Tibial nerve (tissue), 4 donors: ENCODE results near the gene SLC2A9.

Source experiments
- EP300 ChIP-seq, 2 donors: sonication (generic); formaldehyde crosslinking; IDR thresholded peaks; one replicate each; pipeline ENCODE4 v1.6.1; 2017; ENCODE audit warnings: antibody characterized with exemption in 2 of 2, mild to moderate bottlenecking in 1 of 2
- POLR2A ChIP-seq, 2 donors: fragments of 450-650 bp; IDR thresholded peaks; one replicate each; pipeline ENCODE4 v1.6.1; 2017; ENCODE audit warnings: antibody characterized with exemption in 2 of 2, mild to moderate bottlenecking in 2 of 2, moderate library complexity in 2 of 2
- TF ChIP-seq, protein P1 (sequence below), 5 experiments: fragments of 200-600 bp in 3 of 5; fragments of 450-650 bp in 2 of 5; sonication (generic) in 3 of 5; IDR thresholded peaks; one replicate each; pipeline ENCODE4 v1.5.1; 2016 to 2019; ENCODE audit warnings: antibody characterized with exemption in 5 of 5, mild to moderate bottlenecking in 3 of 5, moderate library complexity in 2 of 5

DNA sequence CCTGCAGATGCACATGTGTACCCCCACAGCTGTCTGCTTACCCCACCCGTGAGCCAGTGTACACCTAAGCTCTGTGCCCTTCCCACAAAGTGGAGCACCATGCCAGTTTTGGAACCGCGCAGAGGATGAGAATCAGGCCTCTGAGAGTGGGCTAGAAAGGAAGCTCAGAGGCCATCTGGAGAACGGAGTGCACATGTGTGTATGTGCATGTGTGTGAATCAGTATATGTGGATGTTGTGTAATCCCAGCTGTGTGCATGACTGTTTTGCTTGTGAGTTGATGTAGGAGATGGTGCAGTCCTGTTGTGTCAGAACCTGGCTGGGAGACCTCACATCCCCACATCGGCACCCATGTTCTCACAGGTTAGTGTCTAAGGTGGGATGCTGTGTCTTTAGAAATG lies 146.9 kb downstream of the SLC2A9 start:
- TF ChIP-seq POLR2A (IDR thresholded peaks at IDR 0.05) (no peak), EP300 (IDR thresholded peaks at IDR 0.05) (no peak)
- TF ChIP-seq, protein P1, sequence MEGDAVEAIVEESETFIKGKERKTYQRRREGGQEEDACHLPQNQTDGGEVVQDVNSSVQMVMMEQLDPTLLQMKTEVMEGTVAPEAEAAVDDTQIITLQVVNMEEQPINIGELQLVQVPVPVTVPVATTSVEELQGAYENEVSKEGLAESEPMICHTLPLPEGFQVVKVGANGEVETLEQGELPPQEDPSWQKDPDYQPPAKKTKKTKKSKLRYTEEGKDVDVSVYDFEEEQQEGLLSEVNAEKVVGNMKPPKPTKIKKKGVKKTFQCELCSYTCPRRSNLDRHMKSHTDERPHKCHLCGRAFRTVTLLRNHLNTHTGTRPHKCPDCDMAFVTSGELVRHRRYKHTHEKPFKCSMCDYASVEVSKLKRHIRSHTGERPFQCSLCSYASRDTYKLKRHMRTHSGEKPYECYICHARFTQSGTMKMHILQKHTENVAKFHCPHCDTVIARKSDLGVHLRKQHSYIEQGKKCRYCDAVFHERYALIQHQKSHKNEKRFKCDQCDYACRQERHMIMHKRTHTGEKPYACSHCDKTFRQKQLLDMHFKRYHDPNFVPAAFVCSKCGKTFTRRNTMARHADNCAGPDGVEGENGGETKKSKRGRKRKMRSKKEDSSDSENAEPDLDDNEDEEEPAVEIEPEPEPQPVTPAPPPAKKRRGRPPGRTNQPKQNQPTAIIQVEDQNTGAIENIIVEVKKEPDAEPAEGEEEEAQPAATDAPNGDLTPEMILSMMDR (IDR thresholded peaks at IDR 0.05) = no peak
